Subcutaneous adipose tissue (tissue), 4 donors: Measurements from ENCODE around the gene ARHGAP22. TPM values are rescaled to one million over a fixed set of nuclear protein-coding genes. Genes with fewer than 3 reads are reported as not detected.

Source experiments
- total RNA-seq, 4 donors: library from RNA; depleted of rRNA; stranded (reverse); fragments of >200 nt; gene quantifications; one replicate each; pipeline ENCODE4 v1.1.0, GENCODE V29; 2016
- TF ChIP-seq, protein P1 (sequence below): fragments of 450-650 bp; IDR thresholded peaks from one replicate; pipeline ENCODE4 v1.5.1; 2016; ENCODE audit warnings: low read depth, mild to moderate bottlenecking, control low read depth, antibody characterized with exemption, moderate library complexity

The ARHGAP22 gene
- total RNA-seq, 4 donors from 2014 or later, result 2.1 to 15.0 (median 5.0) TPM

DNA sequence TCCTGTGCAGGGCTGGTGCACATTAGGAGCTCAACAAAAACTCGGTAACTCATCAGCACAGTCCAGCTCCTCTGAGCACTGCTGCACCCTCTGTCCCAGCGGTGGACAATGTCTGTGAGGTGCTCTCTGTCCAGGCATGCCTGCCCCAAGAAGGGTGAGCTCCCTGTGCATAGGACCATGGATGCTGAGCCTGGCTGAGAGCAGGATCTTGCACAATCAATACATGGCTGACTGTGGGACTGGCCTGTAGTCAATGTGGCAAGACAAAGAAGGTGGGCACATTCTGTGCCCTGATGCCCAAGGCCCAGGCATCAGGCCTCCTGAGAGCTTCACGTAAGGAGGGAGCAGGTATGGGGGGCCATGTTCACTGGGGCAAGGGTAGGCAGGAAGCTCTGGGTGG lies 17.1 kb downstream of the ARHGAP22 start:
- TF ChIP-seq, protein P1, sequence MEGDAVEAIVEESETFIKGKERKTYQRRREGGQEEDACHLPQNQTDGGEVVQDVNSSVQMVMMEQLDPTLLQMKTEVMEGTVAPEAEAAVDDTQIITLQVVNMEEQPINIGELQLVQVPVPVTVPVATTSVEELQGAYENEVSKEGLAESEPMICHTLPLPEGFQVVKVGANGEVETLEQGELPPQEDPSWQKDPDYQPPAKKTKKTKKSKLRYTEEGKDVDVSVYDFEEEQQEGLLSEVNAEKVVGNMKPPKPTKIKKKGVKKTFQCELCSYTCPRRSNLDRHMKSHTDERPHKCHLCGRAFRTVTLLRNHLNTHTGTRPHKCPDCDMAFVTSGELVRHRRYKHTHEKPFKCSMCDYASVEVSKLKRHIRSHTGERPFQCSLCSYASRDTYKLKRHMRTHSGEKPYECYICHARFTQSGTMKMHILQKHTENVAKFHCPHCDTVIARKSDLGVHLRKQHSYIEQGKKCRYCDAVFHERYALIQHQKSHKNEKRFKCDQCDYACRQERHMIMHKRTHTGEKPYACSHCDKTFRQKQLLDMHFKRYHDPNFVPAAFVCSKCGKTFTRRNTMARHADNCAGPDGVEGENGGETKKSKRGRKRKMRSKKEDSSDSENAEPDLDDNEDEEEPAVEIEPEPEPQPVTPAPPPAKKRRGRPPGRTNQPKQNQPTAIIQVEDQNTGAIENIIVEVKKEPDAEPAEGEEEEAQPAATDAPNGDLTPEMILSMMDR, result no peak

GRCh38 chr10:48587101-48587500 lies 17.8 kb downstream of the ARHGAP22 start:
- TF ChIP-seq, protein P1, result no peak

DNA sequence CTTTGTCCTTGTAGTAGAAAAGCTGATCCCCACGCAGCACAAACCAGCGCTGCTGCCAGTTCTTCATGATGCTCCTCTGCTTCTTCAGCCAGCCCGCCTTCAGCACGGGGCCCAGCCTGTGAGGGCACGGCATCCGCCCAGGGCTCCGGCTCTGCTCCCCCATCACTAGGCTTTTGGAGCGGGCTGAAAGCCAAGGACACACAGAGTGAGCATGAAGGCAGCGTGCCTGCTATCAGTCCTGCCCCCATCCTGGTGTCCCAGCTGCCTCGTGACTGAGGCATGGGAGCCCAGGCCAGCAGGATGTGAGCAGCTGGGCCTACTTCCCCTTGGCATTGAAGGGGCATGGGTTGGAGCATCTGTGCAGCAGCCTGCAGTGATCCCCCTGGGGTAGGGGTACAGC lies 21.9 kb downstream of the ARHGAP22 start:
- TF ChIP-seq, protein P1, result no peak

DNA sequence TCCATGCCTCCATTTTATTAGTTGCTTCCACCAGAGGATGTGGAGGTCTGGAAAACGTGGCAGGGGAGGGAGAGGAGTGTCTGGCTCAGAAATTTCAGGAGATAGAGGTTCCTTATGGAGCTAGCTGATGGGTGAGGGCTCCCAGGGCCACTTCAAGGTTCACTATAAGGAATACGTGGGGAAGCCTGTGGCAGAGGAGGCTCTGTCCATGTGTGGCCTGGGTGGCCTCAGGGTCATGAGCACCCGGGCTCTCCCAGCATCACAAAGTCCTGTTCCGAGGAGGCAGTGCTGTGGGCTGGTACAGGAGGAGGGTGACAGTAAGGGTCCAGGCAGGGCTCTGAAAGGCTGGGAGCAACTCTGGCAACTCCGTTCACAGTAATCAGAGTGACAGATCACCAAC lies 24.6 kb downstream of the ARHGAP22 start:
- TF ChIP-seq, protein P1, result no peak

DNA sequence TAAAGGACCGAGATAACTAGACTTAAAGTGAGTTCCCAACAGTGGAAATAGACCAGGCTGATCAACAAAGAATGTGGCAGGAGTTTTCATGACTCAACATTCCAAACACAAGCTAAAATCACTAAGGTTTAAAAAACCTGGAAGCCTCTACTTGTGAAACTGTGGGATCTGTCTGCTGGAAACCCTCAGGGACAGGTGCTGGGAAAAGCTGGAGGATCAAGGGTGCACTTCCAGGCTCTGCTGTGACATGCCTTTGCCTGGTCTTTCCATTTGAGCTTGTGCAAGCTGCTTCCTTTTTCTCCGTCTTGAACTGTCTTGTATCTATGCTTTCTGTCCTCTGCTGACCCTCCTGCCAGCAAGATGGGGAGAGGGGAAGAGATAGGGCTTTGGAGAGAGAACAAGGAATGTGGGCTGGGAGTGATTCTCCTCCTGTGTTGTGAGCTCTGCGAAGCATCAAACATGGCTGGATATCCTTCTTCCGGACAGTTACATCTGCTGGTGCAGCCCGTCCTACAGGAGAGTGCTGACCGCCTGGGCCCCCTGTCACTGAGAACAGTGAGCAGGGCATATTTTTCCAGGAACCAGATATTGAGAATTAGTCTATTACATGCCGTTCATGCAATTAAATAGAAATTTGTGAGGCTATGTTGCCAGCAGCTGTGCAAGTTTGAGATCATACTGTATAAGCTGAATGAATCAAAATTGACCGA lies 25.5 kb downstream of the ARHGAP22 start:
- TF ChIP-seq, protein P1, result no peak

GRCh38 chr10:48577158-48577557 lies 27.7 kb downstream of the ARHGAP22 start:
- TF ChIP-seq, protein P1, result no peak

- TF ChIP-seq, protein P1, result no peak
Observed at GRCh38 chr10:48576501-48576900, 28.4 kb downstream of the ARHGAP22 start.
